Measurements from ENCODE around the gene FXR1.
A peak's percentile ranks its signal among the peaks of the same experiment; 100 is the strongest.
"Not testable (repeated sequence)": the region's sequence is repeated elsewhere in the genome, so short reads cannot be mapped to it uniquely, and the experiment has no call there.

FXR1 gene

GRCh38 chr3:180989291-180990163, 77.1 kb downstream of the FXR1 start, which contains the start of gene DNAJC19:
DNAJC19 (minus strand) TSS chr3:180989736; CDS start chr3:180989602, 134 bp downstream.
- Histone ChIP-seq H3K9me3 (ENCODE audit: control insufficient read depth, insufficient read depth, low read length) (no peaks in the 10 kb centered on the region), H3K27me3 (ENCODE audit: control insufficient read depth, low read length) (no peaks in the 10 kb centered on the region; the same call in 1 of the 2 replicates), H3K36me3 (ENCODE audit: control insufficient read depth, low read length) (peaks cover 27% of the 10 kb centered on the region), H3K4me1 (ENCODE audit: control insufficient read depth, low read length) (peaks cover 13% of the 10 kb centered on the region), H3K9me2 (replicated peaks; ENCODE audit: control insufficient read depth, low read length) (no peaks in the 10 kb centered on the region), H3F3A (ENCODE audit: control insufficient read depth, insufficient read depth) (peaks cover 3% of the 10 kb centered on the region; the same call in 1 of the 2 replicates), H3K4me3 (ENCODE audit: low read length) (peak within 1 kb of the TSS; percentile 85), H3K27ac (ENCODE audit: low read depth, low read length) (peak within 1 kb of the TSS; percentile 13; the same call in 1 of the 2 replicates), H4K20me1 (ENCODE audit: control insufficient read depth, insufficient read depth, low read depth, low read length) (no peaks in the 10 kb centered on the region), H3K4me2 (ENCODE audit: low read length) (peak within 1 kb of the TSS; percentile 67), H3K79me2 (ENCODE audit: control insufficient read depth, low read length) (peaks cover 23% of the 10 kb centered on the region)
- TF ChIP-seq CTCF (IDR thresholded peaks at IDR 0.05; ENCODE audit: low read depth, low read length, poor library complexity, severe bottlenecking): no peak
- no peak for TF ChIP-seq EZH2phosphoT487 (IDR thresholded peaks at IDR 0.05; ENCODE audit: borderline replicate concordance, low read length)

- TF ChIP-seq EZH2phosphoT487 (IDR thresholded peaks at IDR 0.05; ENCODE audit: borderline replicate concordance, low read length): no peak
- Histone ChIP-seq H3K9me2 (replicated peaks; ENCODE audit: control insufficient read depth, low read length) (no peaks in the 10 kb centered on the region), H3F3A (ENCODE audit: control insufficient read depth, insufficient read depth) (no peaks in the 10 kb centered on the region; the same call in 1 of the 2 replicates), H3K4me3 (ENCODE audit: low read length) (peak overlapping the region; percentile 85), H3K4me1 (ENCODE audit: control insufficient read depth, low read length) (peaks cover 13% of the 10 kb centered on the region), H3K79me2 (ENCODE audit: control insufficient read depth, low read length) (peaks cover 23% of the 10 kb centered on the region), H3K27ac (ENCODE audit: low read depth, low read length) (no peak overlapping the region), H3K9me3 (ENCODE audit: control insufficient read depth, insufficient read depth, low read length) (no peaks in the 10 kb centered on the region), H3K4me2 (ENCODE audit: low read length) (peak overlapping the region; percentile 67), H4K20me1 (ENCODE audit: control insufficient read depth, insufficient read depth, low read depth, low read length) (no peaks in the 10 kb centered on the region), H3K36me3 (ENCODE audit: control insufficient read depth, low read length) (peaks cover 21% of the 10 kb centered on the region), H3K27me3 (ENCODE audit: control insufficient read depth, low read length) (peaks cover 3% of the 10 kb centered on the region; the same call in 1 of the 2 replicates)
Observed at GRCh38 chr3:180990505-180990904, 78.0 kb downstream of the FXR1 start.

- Histone ChIP-seq H3F3A (ENCODE audit: control insufficient read depth, insufficient read depth) (no peaks in the 10 kb centered on the region), H3K4me3 (ENCODE audit: low read length) (no peak overlapping the region), H4K20me1 (ENCODE audit: control insufficient read depth, insufficient read depth, low read depth, low read length) (no peaks in the 10 kb centered on the region), H3K27me3 (ENCODE audit: control insufficient read depth, low read length) (peaks cover 3% of the 10 kb centered on the region; the same call in 1 of the 2 replicates), H3K4me1 (ENCODE audit: control insufficient read depth, low read length) (no peaks in the 10 kb centered on the region), H3K9me2 (replicated peaks; ENCODE audit: control insufficient read depth, low read length) (no peaks in the 10 kb centered on the region), H3K9me3 (ENCODE audit: control insufficient read depth, insufficient read depth, low read length) (no peaks in the 10 kb centered on the region), H3K79me2 (ENCODE audit: control insufficient read depth, low read length) (no peaks in the 10 kb centered on the region), H3K4me2 (ENCODE audit: low read length) (no peak overlapping the region), H3K27ac (ENCODE audit: low read depth, low read length) (no peak overlapping the region), H3K36me3 (ENCODE audit: control insufficient read depth, low read length) (no peaks in the 10 kb centered on the region)
- no peak for TF ChIP-seq CTCF (IDR thresholded peaks at IDR 0.05; ENCODE audit: low read depth, low read length, poor library complexity, severe bottlenecking)
- TF ChIP-seq EZH2phosphoT487 (IDR thresholded peaks at IDR 0.05; ENCODE audit: borderline replicate concordance, low read length): no peak
Observed at GRCh38 chr3:180996415-180996932, 84.0 kb downstream of the FXR1 start.

- not testable (repeated sequence) for H3K79me2 ChIP-seq (ENCODE audit: control insufficient read depth, low read length); H3K36me3 ChIP-seq (ENCODE audit: control insufficient read depth, low read length); H3K4me1 ChIP-seq (ENCODE audit: control insufficient read depth, low read length); H3F3A ChIP-seq (ENCODE audit: control insufficient read depth, insufficient read depth); H3K4me3 ChIP-seq (ENCODE audit: low read length); H3K27me3 ChIP-seq (ENCODE audit: control insufficient read depth, low read length); H4K20me1 ChIP-seq (ENCODE audit: control insufficient read depth, insufficient read depth, low read depth, low read length); H3K9me3 ChIP-seq (ENCODE audit: control insufficient read depth, insufficient read depth, low read length); H3K27ac ChIP-seq (ENCODE audit: low read depth, low read length); H3K9me2 ChIP-seq (replicated peaks; ENCODE audit: control insufficient read depth, low read length); H3K4me2 ChIP-seq (ENCODE audit: low read length)
Observed at GRCh38 chr3:181002331-181002730, 89.9 kb downstream of the FXR1 start.

- H3K27me3 ChIP-seq (ENCODE audit: control insufficient read depth, low read length); H3K9me2 ChIP-seq (replicated peaks; ENCODE audit: control insufficient read depth, low read length); H3K4me3 ChIP-seq (ENCODE audit: low read length); H3K9me3 ChIP-seq (ENCODE audit: control insufficient read depth, insufficient read depth, low read length); H3K36me3 ChIP-seq (ENCODE audit: control insufficient read depth, low read length); H4K20me1 ChIP-seq (ENCODE audit: control insufficient read depth, insufficient read depth, low read depth, low read length); H3K79me2 ChIP-seq (ENCODE audit: control insufficient read depth, low read length); H3K4me1 ChIP-seq (ENCODE audit: control insufficient read depth, low read length); H3K27ac ChIP-seq (ENCODE audit: low read depth, low read length); H3K4me2 ChIP-seq (ENCODE audit: low read length); H3F3A ChIP-seq (ENCODE audit: control insufficient read depth, insufficient read depth): not testable (repeated sequence)
Observed at GRCh38 chr3:181003469-181003868, 91.0 kb downstream of the FXR1 start.

Measured in DOHH2 (cell line).